ENCODE data around the gene HTR3D.

HTR3D gene

DNA sequence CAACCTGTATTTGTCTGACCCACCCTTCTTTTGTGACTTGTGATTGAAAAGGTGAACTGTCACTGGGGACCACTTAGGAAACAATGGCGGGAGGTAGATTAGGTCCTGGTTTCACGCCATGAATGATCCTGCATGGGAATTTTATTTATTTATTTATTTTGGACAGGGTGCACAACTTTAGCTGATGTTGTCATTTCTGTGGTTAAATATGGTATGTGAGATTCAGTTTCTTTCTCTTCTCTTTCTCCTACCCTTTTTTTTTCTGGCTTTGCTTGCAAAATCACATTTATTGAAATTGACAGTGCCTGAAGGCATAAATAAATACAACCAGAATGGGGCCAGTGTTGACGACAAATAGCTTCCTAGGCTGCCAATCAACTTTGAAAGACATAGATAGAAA lies 47.3 kb downstream of the HTR3D start (continued):
- TF ChIP-seq, protein P1, sequence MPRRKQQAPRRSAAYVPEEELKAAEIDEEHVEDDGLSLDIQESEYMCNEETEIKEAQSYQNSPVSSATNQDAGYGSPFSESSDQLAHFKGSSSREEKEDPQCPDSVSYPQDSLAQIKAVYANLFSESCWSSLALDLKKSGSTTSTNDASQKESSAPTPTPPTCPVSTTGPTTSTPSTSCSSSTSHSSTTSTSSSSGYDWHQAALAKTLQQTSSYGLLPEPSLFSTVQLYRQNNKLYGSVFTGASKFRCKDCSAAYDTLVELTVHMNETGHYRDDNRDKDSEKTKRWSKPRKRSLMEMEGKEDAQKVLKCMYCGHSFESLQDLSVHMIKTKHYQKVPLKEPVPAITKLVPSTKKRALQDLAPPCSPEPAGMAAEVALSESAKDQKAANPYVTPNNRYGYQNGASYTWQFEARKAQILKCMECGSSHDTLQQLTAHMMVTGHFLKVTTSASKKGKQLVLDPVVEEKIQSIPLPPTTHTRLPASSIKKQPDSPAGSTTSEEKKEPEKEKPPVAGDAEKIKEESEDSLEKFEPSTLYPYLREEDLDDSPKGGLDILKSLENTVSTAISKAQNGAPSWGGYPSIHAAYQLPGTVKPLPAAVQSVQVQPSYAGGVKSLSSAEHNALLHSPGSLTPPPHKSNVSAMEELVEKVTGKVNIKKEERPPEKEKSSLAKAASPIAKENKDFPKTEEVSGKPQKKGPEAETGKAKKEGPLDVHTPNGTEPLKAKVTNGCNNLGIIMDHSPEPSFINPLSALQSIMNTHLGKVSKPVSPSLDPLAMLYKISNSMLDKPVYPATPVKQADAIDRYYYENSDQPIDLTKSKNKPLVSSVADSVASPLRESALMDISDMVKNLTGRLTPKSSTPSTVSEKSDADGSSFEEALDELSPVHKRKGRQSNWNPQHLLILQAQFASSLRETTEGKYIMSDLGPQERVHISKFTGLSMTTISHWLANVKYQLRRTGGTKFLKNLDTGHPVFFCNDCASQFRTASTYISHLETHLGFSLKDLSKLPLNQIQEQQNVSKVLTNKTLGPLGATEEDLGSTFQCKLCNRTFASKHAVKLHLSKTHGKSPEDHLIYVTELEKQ (tag by site-specific recombination; IDR thresholded peaks at IDR 0.05; ENCODE audit: borderline replicate concordance): no peak
- no peak for TF ChIP-seq ZNF530 (tag by site-specific recombination; IDR thresholded peaks at IDR 0.05; ENCODE audit: low read depth)
- TF ChIP-seq ZNF701 (tag by site-specific recombination; IDR thresholded peaks at IDR 0.05): no peak

DNA sequence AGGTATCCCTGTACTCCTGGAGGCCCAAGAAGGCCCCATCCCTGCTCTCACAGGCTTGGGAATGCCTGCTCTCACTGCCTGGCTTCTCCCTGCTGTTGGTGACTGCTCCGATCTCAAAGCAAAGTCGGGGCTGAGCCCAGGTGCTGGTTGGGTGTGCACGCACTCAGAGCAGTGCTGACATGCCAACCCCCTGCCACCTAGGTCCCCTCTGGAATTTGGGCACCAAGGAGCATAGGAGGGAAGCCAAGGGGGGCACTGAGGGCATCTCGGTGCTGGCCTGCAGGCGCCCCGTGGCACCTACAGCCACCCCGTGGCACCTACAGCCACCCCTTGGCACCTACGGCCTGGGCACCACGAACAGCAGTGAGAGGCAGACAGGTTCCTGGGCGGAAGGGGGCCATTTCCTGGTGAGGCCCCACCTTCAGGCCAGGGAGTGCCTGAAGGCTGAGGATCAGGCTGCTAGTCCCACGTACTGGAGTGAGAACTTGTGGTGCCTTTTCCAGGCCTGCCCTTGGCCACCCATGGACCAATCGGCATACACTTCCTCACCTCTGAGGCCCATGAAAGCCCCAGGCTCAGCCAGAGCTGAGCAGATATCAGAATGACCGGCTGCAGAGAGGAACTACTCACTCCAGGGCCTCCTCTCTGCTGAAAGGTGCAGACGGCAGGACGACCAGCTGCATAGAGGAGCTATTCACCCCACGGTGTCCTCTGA lies 49.7 kb downstream of the HTR3D start:
- Histone ChIP-seq H3K9me3 (ENCODE audit: control insufficient read depth, insufficient read depth, low read depth, low read length) (no peaks in the 10 kb centered on the region), H3K4me3 (ENCODE audit: low read depth, low read length) (no peak overlapping the region), H3K27ac (ENCODE audit: extremely low read depth, low read depth, low read length) (no peak overlapping the region), H3K4me1 (ENCODE audit: control insufficient read depth, insufficient read depth, low read length) (no peaks in the 10 kb centered on the region), H3K36me3 (ENCODE audit: control insufficient read depth in 2 of 2, insufficient read depth in 1 of 2, low read length in 2 of 2) (no peaks in the 10 kb centered on the region)
- POLR2A ChIA-PET: no interaction called here
- TF ChIP-seq REPIN1 (tag by site-specific recombination; IDR thresholded peaks at IDR 0.05; ENCODE audit: low read depth): no peak
- no peak for TF ChIP-seq HOXD13 (CRISPR knock-in tag; IDR thresholded peaks at IDR 0.05; ENCODE audit: borderline replicate concordance)
- TF ChIP-seq ZNF549 (tag by site-specific recombination; IDR thresholded peaks at IDR 0.05): 0 out of 2 replicates have a peak, but pooled peaks have one; percentile 33
- TF ChIP-seq, protein P2, sequence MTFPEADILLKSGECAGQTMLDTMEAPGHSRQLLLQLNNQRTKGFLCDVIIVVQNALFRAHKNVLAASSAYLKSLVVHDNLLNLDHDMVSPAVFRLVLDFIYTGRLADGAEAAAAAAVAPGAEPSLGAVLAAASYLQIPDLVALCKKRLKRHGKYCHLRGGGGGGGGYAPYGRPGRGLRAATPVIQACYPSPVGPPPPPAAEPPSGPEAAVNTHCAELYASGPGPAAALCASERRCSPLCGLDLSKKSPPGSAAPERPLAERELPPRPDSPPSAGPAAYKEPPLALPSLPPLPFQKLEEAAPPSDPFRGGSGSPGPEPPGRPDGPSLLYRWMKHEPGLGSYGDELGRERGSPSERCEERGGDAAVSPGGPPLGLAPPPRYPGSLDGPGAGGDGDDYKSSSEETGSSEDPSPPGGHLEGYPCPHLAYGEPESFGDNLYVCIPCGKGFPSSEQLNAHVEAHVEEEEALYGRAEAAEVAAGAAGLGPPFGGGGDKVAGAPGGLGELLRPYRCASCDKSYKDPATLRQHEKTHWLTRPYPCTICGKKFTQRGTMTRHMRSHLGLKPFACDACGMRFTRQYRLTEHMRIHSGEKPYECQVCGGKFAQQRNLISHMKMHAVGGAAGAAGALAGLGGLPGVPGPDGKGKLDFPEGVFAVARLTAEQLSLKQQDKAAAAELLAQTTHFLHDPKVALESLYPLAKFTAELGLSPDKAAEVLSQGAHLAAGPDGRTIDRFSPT (tag by site-specific recombination; IDR thresholded peaks at IDR 0.05): peak; percentile 31; the same call in 1 of the 2 replicates
- TF ChIP-seq ZNF404 (tag by site-specific recombination; IDR thresholded peaks at IDR 0.05): no peak
- no peak for TF ChIP-seq ZNF624 (tag by site-specific recombination; IDR thresholded peaks at IDR 0.05)
- no peak for TF ChIP-seq ZNF24 (tag by site-specific recombination; IDR thresholded peaks at IDR 0.05)
- TF ChIP-seq, protein P3, sequence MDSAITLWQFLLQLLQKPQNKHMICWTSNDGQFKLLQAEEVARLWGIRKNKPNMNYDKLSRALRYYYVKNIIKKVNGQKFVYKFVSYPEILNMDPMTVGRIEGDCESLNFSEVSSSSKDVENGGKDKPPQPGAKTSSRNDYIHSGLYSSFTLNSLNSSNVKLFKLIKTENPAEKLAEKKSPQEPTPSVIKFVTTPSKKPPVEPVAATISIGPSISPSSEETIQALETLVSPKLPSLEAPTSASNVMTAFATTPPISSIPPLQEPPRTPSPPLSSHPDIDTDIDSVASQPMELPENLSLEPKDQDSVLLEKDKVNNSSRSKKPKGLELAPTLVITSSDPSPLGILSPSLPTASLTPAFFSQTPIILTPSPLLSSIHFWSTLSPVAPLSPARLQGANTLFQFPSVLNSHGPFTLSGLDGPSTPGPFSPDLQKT (IDR thresholded peaks at IDR 0.05; ENCODE audit: borderline replicate concordance, low read depth, low read length): no peak
- TF ChIP-seq RBAK (tag by site-specific recombination; IDR thresholded peaks at IDR 0.05): no peak
- no peak for TF ChIP-seq ZNF571 (tag by site-specific recombination; IDR thresholded peaks at IDR 0.05)
- CTCF ChIA-PET: no interaction called here

DNA sequence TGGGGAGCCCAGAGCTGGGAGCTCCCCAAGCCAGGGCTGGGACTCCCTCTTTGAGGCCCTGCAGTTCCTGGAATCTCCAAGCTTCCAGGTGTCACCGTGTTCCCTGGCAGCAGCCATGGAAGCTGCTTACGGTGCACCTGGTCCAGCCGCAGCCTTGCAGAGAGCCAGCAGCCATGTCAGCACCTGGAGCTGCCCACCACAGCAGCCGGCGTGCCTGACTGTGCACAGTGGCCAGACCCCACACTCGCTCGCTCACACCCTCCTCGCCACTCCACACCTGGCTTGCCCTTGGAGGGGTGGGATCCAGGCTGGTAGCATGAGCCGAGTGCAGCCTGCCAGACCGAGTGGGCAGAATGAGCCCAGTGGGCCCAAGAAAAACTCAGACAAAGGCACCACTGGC lies 50.5 kb downstream of the HTR3D start:
- no peaks in the 10 kb centered on the region for H3K36me3 ChIP-seq (ENCODE audit: control insufficient read depth in 2 of 2, insufficient read depth in 1 of 2, low read length in 2 of 2)
- ChIA-PET POLR2A (no interaction called here), CTCF (interaction anchor here (0.6 kb wide), 1 partner anchor 9 kb away, joined by 3 read pairs; no protein-coding TSS in a partner anchor)
- H3K9me3 ChIP-seq (ENCODE audit: control insufficient read depth, insufficient read depth, low read depth, low read length): no peaks in the 10 kb centered on the region
- H3K4me3 ChIP-seq (ENCODE audit: low read depth, low read length): no peak overlapping the region
- no peak overlapping the region for H3K27ac ChIP-seq (ENCODE audit: extremely low read depth, low read depth, low read length)
- H3K4me1 ChIP-seq (ENCODE audit: control insufficient read depth, insufficient read depth, low read length): no peaks in the 10 kb centered on the region
- no peak for TF ChIP-seq ZBTB17 (tag by site-specific recombination; IDR thresholded peaks at IDR 0.05)
- TF ChIP-seq ZNF391 (tag by site-specific recombination; IDR thresholded peaks at IDR 0.05; ENCODE audit: borderline replicate concordance, low read depth): no peak
- no peak for TF ChIP-seq ZNF114 (tag by site-specific recombination; IDR thresholded peaks at IDR 0.05)
- TF ChIP-seq, protein P4, sequence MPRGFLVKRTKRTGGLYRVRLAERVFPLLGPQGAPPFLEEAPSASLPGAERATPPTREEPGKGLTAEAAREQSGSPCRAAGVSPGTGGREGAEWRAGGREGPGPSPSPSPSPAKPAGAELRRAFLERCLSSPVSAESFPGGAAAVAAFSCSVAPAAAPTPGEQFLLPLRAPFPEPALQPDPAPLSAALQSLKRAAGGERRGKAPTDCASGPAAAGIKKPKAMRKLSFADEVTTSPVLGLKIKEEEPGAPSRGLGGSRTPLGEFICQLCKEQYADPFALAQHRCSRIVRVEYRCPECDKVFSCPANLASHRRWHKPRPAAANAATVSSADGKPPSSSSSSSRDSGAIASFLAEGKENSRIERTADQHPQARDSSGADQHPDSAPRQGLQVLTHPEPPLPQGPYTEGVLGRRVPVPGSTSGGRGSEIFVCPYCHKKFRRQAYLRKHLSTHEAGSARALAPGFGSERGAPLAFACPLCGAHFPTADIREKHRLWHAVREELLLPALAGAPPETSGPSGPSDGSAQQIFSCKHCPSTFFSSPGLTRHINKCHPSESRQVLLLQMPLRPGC (tag by site-specific recombination; IDR thresholded peaks at IDR 0.05): no peak
- TF ChIP-seq, protein P5, sequence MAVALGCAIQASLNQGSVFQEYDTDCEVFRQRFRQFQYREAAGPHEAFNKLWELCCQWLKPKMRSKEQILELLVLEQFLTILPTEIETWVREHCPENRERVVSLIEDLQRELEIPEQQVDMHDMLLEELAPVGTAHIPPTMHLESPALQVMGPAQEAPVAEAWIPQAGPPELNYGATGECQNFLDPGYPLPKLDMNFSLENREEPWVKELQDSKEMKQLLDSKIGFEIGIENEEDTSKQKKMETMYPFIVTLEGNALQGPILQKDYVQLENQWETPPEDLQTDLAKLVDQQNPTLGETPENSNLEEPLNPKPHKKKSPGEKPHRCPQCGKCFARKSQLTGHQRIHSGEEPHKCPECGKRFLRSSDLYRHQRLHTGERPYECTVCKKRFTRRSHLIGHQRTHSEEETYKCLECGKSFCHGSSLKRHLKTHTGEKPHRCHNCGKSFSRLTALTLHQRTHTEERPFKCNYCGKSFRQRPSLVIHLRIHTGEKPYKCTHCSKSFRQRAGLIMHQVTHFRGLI (tag by site-specific recombination; IDR thresholded peaks at IDR 0.05): no peak
- no peak for TF ChIP-seq MEIS1 (CRISPR knock-in tag; IDR thresholded peaks at IDR 0.05; ENCODE audit: borderline replicate concordance)
- no peak for TF ChIP-seq KLF10 (tag by site-specific recombination; IDR thresholded peaks at IDR 0.05)
- TF ChIP-seq, protein P6, sequence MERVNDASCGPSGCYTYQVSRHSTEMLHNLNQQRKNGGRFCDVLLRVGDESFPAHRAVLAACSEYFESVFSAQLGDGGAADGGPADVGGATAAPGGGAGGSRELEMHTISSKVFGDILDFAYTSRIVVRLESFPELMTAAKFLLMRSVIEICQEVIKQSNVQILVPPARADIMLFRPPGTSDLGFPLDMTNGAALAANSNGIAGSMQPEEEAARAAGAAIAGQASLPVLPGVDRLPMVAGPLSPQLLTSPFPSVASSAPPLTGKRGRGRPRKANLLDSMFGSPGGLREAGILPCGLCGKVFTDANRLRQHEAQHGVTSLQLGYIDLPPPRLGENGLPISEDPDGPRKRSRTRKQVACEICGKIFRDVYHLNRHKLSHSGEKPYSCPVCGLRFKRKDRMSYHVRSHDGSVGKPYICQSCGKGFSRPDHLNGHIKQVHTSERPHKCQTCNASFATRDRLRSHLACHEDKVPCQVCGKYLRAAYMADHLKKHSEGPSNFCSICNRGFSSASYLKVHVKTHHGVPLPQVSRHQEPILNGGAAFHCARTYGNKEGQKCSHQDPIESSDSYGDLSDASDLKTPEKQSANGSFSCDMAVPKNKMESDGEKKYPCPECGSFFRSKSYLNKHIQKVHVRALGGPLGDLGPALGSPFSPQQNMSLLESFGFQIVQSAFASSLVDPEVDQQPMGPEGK (tag by site-specific recombination; IDR thresholded peaks at IDR 0.05): no peak

All from HEK293 (cell line).